Measurements from ENCODE around the gene LAGE3.
A peak's percentile ranks its signal among the peaks of the same experiment; 100 is the strongest.
"Not testable (repeated sequence)": the region's sequence is repeated elsewhere in the genome, so short reads cannot be mapped to it uniquely, and the experiment has no call there.

Gene LAGE3

GRCh38 chrX:154502098-154502497 lies 23.0 kb upstream of the LAGE3 start:
- DNase-seq (ENCODE audit: low read depth): no peak

GRCh38 chrX:154501423-154501822 lies 22.3 kb upstream of the LAGE3 start:
- not testable (repeated sequence) for DNase-seq (ENCODE audit: low read depth)

GRCh38 chrX:154496591-154497137 lies 17.6 kb upstream of the LAGE3 start:
- DNase-seq (ENCODE audit: low read depth): not testable (repeated sequence)

GRCh38 chrX:154495472-154495922 lies 16.4 kb upstream of the LAGE3 start:
- DNase-seq (ENCODE audit: low read depth): no peak

GRCh38 chrX:154494715-154495114 lies 15.6 kb upstream of the LAGE3 start:
- DNase-seq (ENCODE audit: low read depth): no peak

- DNase-seq (ENCODE audit: low read depth): peak; percentile 91
Observed at GRCh38 chrX:154490414-154491083, 11.5 kb upstream of the LAGE3 start, which contains the start of gene SLC10A3. Gene SLC10A3 (minus strand): TSS chrX:154490629. CDS start chrX:154488940, 1,689 bp downstream.

- DNase-seq (ENCODE audit: low read depth): peak; percentile 39
Observed at GRCh38 chrX:154490021-154490413, 10.9 kb upstream of the LAGE3 start.

- no peak for DNase-seq (ENCODE audit: low read depth)
Observed at GRCh38 chrX:154489182-154489581, 10.1 kb upstream of the LAGE3 start.

GRCh38 chrX:154488336-154489075 lies 9.4 kb upstream of the LAGE3 start:
- no peak for DNase-seq (ENCODE audit: low read depth)

- no peak for DNase-seq (ENCODE audit: low read depth)
Observed at GRCh38 chrX:154487518-154488290, 8.6 kb upstream of the LAGE3 start.

- peak; percentile 44 for DNase-seq (ENCODE audit: low read depth)
Observed at GRCh38 chrX:154486396-154487207, 7.5 kb upstream of the LAGE3 start, which contains the start of gene UBL4A. Gene UBL4A (minus strand): TSS chrX:154486615. CDS start chrX:154486584, 31 bp downstream.

- DNase-seq (ENCODE audit: low read depth): no peak
Observed at GRCh38 chrX:154486052-154486395, 6.9 kb upstream of the LAGE3 start.

GRCh38 chrX:154485150-154486051 lies 6.3 kb upstream of the LAGE3 start:
- no peak for DNase-seq (ENCODE audit: low read depth)

GRCh38 chrX:154484255-154485149 lies 5.4 kb upstream of the LAGE3 start:
- DNase-seq (ENCODE audit: low read depth): no peak

- no peak for DNase-seq (ENCODE audit: low read depth)
Observed at GRCh38 chrX:154483325-154483724, 4.2 kb upstream of the LAGE3 start.

GRCh38 chrX:154482786-154483185 lies 3.7 kb upstream of the LAGE3 start:
- DNase-seq (ENCODE audit: low read depth): no peak

GRCh38 chrX:154481911-154482601 lies 3.0 kb upstream of the LAGE3 start:
- DNase-seq (ENCODE audit: low read depth): no peak

GRCh38 chrX:154481195-154481594 lies 2.1 kb upstream of the LAGE3 start:
- DNase-seq (ENCODE audit: low read depth): no peak

All from iris pigment epithelial cell (primary cell).